Activated CD8-positive, alpha-beta memory T cell treated with anti-CD3 and anti-CD28 coated beads, Interleukin-2, amount 50 U/mL, for 4 hours (primary cell): ENCODE results near the gene COG4.

ENCODE experiments used
- DNase-seq: peaks from one replicate; pipeline ENCODE4 v3.0.0-alpha.2; 2020

Gene COG4

DNA sequence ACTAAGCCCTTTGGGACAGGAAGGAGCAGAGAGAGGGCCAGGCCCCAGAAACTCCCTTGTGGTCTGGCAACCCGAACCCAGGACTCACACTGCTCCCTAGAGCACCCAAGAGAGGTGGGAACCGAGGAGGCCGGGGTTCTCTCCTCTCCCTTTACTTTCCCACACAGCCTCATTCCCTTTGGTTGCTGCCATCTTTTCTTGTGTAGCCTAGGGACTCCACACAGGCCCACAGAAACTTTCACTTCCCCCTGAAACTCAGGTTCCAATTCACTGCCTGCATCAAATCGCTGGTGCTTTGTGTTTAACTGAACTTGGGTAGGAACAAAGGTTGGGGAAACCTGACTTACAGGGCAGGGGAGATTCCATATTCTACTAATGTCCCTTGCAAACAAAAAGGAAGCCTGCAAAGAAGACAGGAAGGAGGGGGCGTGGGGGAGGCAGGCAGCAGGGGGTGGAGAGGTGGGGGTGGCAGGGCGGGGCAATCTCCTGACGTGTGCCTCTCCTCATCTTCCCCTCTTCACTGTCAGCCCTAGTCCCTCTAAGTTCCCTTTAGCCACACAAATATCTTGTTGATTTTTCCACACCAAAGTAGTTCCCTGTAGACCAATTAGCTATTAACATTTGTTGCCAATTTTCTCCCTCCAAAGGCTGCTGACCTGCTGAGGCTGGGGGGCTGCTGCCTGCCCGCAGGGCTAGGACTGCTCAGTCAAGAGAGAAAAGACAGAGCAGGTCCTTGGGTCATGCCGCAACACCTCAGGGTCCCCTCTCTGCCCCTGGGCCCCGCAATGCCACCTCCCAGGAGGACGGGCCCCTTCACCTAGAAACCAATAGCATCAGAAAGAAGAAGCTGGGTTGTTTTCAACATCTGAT is 92.5 kb downstream of the COG4 start:
- peak; percentile 66 for DNase-seq
